Urinary bladder (tissue), 4 donors: ENCODE results near the gene EMB. TPM values are rescaled to one million over a fixed set of nuclear protein-coding genes. Genes with fewer than 3 reads are reported as not detected.
"Not testable (repeated sequence)": the region's sequence is repeated elsewhere in the genome, so short reads cannot be mapped to it uniquely, and the experiment has no call there.

Source experiments
- DNase-seq: peaks from one replicate; pipeline ENCODE4 v3.0.0-alpha.2; 2015; ENCODE audit errors: extremely low spot score
- H3K27ac ChIP-seq: one replicate; pipeline ENCODE4 v1.5.1; 2013; ENCODE audit warnings: low read depth, mild to moderate bottlenecking, moderate library complexity
- H3K36me3 ChIP-seq: one replicate; pipeline ENCODE4 v1.6.1; 2013; ENCODE audit warnings: mild to moderate bottlenecking, moderate library complexity; ENCODE audit not compliant: insufficient read depth
- H3K4me1 ChIP-seq: one replicate; pipeline ENCODE4 v1.6.1; 2013; ENCODE audit warnings: mild to moderate bottlenecking, moderate library complexity; ENCODE audit not compliant: insufficient read depth
- H3K4me3 ChIP-seq: one replicate; pipeline ENCODE4 v1.5.1; 2013; ENCODE audit warnings: low read depth, low read length
- WGBS: extraction: QIAGEN DNeasy Blood & Tissue Kit; methylation state at CpG from one replicate; pipeline ENCODE4 v1.1.7; 2013; 5-methylcytosine and 5-hydroxymethylcytosine counted together
- polyA plus RNA-seq: library from polyadenylated mRNA; stranded (reverse); fragments of 200-250 nt; gene quantifications from one replicate; pipeline ENCODE4 v1.2.3, GENCODE V29; 2013
- total RNA-seq: library from RNA; depleted of rRNA; stranded (reverse); fragments of >200 nt; gene quantifications from one replicate; pipeline ENCODE4 v1.2.3, GENCODE V29; 2014
- donor health status: healthy with polysubstance abuse.
- donor health status: healthy.

EMB gene
- total and polyA plus RNA-seq, 2 donors, result 5.0 to 12.7 TPM

DNA sequence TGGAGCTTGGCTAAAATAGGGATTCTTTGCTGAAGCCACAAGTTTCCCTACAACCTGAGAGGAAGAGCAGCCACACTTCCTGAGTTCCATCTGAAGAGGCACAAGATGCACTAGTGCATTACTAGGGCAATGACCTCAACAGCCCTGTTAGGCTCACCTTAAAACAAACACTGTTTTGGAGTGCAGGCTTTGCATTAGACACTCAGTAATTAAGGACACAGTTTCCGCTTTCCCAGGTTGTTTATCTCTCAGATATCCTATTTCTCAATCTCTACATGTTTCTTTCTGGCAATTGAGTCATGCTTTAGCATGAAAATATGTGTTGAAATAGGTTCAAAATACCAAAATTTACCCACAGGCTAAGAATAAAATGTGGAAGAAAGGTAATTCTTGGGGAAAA lies 34.2 kb downstream of the EMB start:
- 64% methylated on average over 1 of the region's 1 CpG for WGBS
- DNase-seq, result no peak
- no peaks in the 10 kb centered on the region for H3K4me1 ChIP-seq
- H3K27ac ChIP-seq, result no peak overlapping the region
- H3K4me3 ChIP-seq, result no peak overlapping the region
- no peaks in the 10 kb centered on the region for H3K36me3 ChIP-seq

DNA sequence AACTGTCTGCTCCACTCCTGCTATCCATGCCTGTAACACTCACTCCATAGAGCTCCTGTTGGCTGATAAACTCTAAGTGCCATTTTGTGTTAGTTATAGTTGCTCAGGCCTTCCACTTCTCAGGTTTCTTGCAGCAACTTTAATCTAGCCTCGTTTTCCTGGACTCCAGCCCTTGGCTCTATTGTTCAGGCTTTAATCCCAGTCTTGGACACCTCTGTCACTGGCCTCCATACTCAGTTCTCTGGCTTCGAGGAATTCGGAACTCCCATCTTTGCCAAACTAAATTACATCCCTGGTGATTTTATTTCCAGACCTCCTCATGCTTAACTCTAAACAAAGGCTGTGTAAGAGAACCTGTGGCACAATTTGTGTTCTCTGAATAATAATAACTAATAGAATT lies 39.8 kb downstream of the EMB start:
- Histone ChIP-seq H3K27ac (no peak overlapping the region), H3K4me3 (no peak overlapping the region), H3K36me3 (no peaks in the 10 kb centered on the region), H3K4me1 (no peaks in the 10 kb centered on the region)
- DNase-seq, result no peak
- 53% methylated on average over 3 of the region's 3 CpGs for WGBS

DNA sequence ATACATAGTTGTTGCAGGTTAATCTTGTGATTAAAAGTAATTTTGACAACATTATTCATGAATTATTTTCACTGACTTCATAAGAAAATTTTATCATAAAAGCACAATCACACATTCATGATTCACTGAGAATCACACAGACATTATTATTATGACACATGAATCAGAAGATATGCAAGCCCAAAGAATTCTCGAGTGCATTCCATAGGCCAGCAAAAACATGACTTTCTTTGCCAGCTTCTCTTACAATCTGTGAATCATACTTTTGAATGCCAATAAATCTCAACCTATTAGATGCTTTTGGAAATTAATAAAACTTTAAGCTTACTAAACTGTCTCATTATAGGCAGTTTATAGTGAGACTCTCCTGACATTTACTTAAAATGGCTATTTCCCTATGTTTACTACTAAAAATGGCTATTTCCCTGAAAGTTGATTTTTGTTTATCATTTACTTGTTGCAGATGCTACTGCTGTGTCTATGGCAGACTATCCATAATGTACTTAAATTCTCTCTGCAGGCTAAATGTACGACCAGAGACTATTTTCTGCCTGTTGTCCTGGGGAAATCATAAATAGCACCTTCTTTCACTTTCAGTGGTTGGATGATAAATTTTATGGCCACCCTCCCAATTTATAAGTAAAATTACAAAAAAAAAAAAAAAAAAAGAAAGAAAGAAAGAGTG lies 47.0 kb downstream of the EMB start:
- H3K4me3 ChIP-seq, H3K4me1 ChIP-seq, DNase-seq, H3K36me3 ChIP-seq, H3K27ac ChIP-seq: not testable (repeated sequence)
- 67% methylated on average over 2 of the region's 2 CpGs for WGBS

DNA sequence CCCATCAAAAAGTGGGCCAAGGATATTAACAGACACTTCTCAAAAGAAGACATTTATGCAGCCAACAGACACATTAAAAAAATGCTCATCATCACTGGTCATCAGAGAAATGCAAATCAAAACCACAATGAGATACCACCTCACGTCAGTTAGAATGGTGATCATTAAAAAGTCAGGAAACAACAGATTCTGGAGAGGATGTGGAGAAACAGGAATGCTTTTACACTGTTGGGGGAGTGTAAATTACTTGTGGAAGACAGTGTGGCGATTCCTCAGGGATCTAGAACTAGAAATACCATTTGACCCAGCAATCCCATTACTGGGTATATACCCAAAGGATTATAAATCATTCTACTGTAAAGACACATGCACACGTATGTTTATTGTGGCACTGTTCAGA lies 48.8 kb downstream of the EMB start:
- H3K27ac ChIP-seq, H3K4me3 ChIP-seq, DNase-seq, H3K36me3 ChIP-seq, H3K4me1 ChIP-seq: not testable (repeated sequence)
- 80% methylated on average over 3 of the region's 3 CpGs for WGBS

DNA sequence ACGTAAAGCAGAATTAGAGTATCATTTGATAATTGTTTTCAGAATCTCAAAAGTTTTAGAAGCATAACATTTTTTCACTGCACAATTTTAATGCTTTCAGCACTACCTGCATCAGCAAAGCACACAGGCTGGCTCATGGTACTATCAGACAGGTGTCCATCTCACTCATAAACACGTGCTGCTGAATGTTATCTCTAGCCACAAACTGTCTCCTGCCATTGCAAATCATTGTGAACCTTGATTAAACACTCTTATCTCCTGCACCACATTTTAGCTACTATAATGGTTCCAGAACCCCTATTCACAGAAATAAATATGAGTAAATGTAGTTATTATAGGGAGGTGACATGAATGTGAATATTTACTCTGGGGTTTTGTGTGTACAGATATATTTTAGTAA lies 56.7 kb downstream of the EMB start:
- 45% methylated on average over 2 of the region's 2 CpGs for WGBS
- H3K36me3 ChIP-seq, H3K4me1 ChIP-seq, H3K4me3 ChIP-seq, H3K27ac ChIP-seq, DNase-seq: not testable (repeated sequence)

DNA sequence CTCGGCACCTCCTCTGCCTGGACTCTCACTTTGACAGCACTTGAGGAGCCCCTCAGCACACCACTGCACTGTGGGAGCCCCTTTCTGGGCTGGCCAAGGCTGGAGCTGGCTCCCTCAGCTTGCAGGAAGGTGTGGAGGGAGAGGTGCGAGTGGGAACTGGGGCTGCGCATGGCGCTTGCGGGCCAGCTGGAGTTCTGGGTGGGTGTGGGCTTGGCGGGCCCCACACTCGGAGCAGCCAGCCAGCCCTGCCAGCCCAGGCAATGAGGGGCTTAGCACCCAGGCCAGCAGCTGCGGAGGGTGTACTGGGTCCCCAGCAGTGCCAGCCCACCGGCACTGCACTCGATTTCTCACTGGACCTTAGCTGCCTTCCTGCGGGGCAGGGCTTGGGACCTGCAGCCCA lies 64.4 kb downstream of the EMB start:
- not testable (repeated sequence) for H3K36me3 ChIP-seq, H3K4me1 ChIP-seq, H3K27ac ChIP-seq, DNase-seq, H3K4me3 ChIP-seq
- WGBS, result 90% methylated on average over 11 of the region's 11 CpGs

DNA sequence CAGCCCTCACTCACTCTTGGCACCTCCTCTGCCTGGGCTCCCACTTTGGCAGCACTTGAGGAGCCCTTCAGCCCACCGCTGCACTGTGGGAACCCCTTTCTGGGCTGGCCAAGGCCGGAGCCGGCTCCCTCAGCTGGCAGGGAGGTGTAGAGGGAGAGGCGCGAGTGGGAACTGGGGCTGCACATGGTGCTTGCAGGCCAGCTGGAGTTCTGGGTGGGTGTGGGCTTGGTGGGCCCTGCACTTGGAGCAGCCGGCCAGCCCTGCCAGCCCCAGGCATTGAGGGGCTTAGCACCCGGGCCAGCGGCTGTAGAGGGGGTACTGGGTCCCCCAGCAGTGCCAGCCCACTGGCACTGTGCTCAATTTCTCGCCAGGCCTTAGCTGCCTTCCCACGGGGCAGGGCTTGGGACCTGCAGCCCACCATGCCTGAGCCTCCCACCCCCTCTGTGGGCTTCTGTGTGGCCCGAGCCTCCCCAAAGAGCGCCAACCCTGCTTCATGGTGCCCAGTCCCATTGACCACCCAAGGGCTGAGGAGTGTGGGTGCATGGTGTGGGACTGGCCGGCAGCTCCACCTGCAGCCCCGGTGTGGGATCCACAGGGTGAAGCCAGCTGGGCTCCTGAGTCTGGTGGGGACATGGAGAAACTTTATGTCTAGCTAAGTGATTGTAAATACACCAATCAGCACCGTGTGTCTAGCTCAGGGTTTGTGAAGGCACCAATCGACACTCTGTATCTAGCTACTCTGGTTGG lies 71.6 kb downstream of the EMB start:
- not testable (repeated sequence) for H3K4me3 ChIP-seq, DNase-seq, H3K27ac ChIP-seq, H3K4me1 ChIP-seq, H3K36me3 ChIP-seq
- 87% methylated on average over 16 of the region's 16 CpGs for WGBS

DNA sequence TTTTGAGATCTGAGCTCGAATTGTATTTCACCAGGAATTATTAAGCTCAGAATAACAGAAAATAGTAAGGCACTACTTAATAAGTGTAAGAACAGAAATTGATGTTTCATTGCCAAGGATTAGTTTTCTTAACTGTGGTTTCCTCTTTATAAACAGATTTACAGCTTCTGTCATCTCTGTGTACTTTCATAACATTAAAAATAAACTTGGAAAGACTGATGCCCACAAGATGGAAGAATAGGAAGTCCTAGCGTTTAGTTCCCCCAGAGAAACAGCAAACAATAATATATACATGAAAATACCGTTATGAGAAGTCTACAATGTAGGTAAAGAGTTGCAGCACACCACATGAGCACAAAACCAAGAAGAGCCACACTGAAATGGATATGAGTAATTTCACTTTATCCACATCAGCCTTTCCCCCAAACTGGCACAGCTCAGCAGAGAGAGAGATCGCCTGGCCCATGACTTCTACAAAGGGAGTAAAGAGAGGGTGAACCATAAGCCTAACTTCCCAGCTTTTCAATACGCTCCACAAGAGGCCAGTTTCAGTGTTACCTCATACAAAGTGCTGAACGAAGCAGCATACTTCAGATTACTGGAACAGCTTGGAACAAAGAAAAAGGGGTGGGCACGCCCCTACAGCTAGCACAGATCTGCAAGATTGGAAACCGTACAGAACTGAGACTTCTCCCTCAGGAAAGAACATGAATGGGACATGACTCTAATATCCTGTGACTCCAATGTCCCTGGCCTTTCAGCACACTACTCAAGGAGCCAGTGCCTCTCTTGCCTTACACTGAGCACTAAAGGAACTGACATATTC lies 75.4 kb downstream of the EMB start:
- Histone ChIP-seq H3K36me3 (no peaks in the 10 kb centered on the region), H3K4me1 (no peaks in the 10 kb centered on the region), H3K4me3 (no peak overlapping the region), H3K27ac (no peak overlapping the region)
- WGBS, result 66% methylated on average over 8 of the region's 8 CpGs
- DNase-seq, result no peak

DNA sequence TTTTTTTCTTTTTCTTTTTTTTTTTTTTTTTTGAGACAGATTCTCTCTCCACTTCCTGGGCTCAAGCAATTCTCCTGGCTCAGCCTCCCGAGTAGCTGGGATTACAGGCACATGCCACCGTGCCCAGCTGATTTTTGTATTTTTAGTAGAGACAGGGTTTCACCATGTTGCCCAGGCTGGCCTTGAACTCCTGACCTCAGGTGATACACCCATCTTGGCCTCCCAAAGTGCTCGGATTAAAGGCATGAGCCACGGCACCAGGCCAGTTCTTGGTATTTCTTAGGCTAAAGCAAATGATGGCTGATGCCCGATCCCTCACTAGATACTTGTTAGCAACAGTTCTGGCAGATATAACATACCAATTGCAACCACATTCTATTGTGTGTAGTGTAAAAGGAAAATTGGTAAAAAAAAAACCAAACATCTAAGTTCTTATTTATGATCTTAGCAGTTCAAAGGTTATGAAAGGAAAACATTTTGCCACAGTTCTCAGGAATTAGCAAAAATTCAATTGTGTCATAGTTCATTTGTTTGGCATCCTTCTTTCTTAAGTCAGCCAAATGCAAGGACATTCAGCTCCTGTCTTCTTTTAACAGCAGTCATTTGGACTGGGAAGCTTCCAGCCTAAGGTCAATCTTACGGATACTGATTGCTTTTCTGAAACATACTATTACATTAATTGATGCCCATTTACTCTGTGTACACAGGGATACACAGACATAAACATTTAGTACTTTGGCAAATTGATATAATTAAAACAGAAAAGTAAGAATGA lies 76.4 kb downstream of the EMB start:
- not testable (repeated sequence) for H3K4me3 ChIP-seq, H3K27ac ChIP-seq, DNase-seq, H3K4me1 ChIP-seq, H3K36me3 ChIP-seq
- WGBS, result 79% methylated on average over 6 of the region's 6 CpGs

DNA sequence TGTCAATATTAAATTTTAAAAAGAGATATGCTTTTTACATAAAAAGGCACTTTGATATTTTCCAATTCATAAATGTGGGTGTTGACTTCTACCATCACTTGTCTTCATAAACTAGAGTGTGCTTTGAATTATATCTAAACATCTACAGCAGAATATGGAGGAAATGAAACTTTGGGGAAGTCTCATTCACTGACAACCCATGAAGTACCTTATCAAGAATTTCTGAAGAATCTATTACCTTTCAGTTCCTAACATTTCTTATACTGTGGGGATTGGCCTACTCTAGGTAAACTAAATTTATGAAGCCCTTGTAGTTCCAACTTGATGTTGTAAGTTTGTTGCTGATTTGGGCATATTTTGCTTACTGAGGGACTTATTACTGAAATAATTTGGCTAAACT lies 81.9 kb downstream of the EMB start:
- H3K36me3 ChIP-seq, result no peaks in the 10 kb centered on the region
- H3K4me3 ChIP-seq, result no peak overlapping the region
- no peaks in the 10 kb centered on the region for H3K4me1 ChIP-seq
- no peak for DNase-seq
- H3K27ac ChIP-seq, result no peak overlapping the region

DNA sequence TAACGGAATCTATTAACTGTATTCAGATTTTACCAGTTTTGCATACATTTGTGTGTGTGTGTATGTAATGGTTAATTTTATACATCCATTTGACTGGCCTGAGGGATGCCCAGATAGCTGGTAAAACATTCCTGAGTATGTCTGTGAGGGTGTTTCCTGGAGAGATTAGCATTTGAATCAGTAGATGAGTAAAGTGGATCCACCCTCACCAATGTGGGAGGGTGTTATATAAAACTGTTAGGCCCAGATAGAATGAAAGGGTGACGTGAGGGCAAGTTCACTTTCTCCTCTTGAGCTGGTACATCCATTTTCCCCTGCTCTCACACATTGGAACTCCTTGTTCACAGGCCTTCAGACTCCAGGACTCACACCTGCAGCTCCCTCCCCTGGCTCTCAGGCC lies 88.7 kb downstream of the EMB start:
- WGBS, result 67% methylated on average over 2 of the region's 2 CpGs

More for the DNA sequence above, 88.7 kb downstream of the EMB start:
- DNase-seq, result no peak
- Histone ChIP-seq H3K27ac (no peak overlapping the region), H3K36me3 (no peaks in the 10 kb centered on the region), H3K4me3 (no peak overlapping the region), H3K4me1 (no peaks in the 10 kb centered on the region)
